HCT116 (cell line): Measurements from ENCODE around the gene TGFBR3. TPM values are rescaled to one million over a fixed set of nuclear protein-coding genes. Genes with fewer than 3 reads are reported as not detected.

Source experiments
- ATAC-seq: fragments of 200-7000 bp; cut with Tn5 transposase; 2 replicates; pipeline ENCODE4 v1.9.1; 2020; ENCODE audit warnings: mild to moderate bottlenecking, moderate library complexity
- BruUV-seq: library from RNA; stranded (reverse); fragments of 400-500 nt; replicated peaks from 2 replicates; lab custom pipeline; 2021; lab: Mats Ljungman, UMichigan
- CTCF ChIA-PET: fragments of 300-600 bp; sonication (Branson Sonifier 250); formaldehyde crosslinking; loops from one replicate; lab custom pipeline; 2021; ENCODE audit warnings: antibody characterized with exemption; lab: Charles Lee
- POLR2A ChIA-PET: fragments of 300-600, 350-600 bp; sonication (Branson Sonifier 250); formaldehyde crosslinking; loops from one replicate; lab custom pipeline; 2021; ENCODE audit warnings: antibody characterized with exemption; lab: Charles Lee
- RAD21 ChIA-PET, 2 experiments: fragments of 300-600 bp; sonication (Branson Sonifier 250); formaldehyde crosslinking; loops; one replicate each; lab custom pipeline; 2023; ENCODE audit warnings: low total read pairs in 2 of 2; ENCODE audit not compliant: uncharacterized antibody in 2 of 2, unreplicated experiment in 2 of 2, low non-redundant PET in 1 of 2; lab: Charles Lee
- DNase-seq: peaks from one replicate; pipeline ENCODE4 v3.0.0-alpha.2; 2010; ENCODE audit warnings: low read depth, low spot score
- H2AFZ ChIP-seq: fragments of 200-600 bp; shearing (Covaris generic), sonication (generic); 2 replicates; pipeline ENCODE4 v1.6.1; 2017; ENCODE audit warnings: low read depth, mixed run types, mixed read lengths, antibody characterized with exemption, low read length; ENCODE audit not compliant: poor library complexity, severe bottlenecking
- H3K27ac ChIP-seq: 2 replicates; pipeline ENCODE4 v1.5.1; 2012; ENCODE audit warnings: low read depth, low read length
- H3K27me3 ChIP-seq: fragments of 200-600 bp; sonication (generic); 2 replicates; pipeline ENCODE4 v1.6.1; 2016; ENCODE audit warnings: mixed run types, low read length, mixed read lengths; ENCODE audit not compliant: insufficient read depth
- H3K36me3 ChIP-seq, 2 experiments: fragments of 200-500 bp in 1 of 2; fragments of 200-600 bp in 1 of 2; sonication (Bioruptor generic) in 1 of 2; sonication (generic) in 1 of 2; 2 replicates each; pipeline versions ENCODE4 v1.5.1 to v1.6.1; 2014 to 2016; ENCODE audit warnings: low read length in 2 of 2, inconsistent platforms in 1 of 2, mixed read lengths in 1 of 2, mixed run types in 1 of 2; ENCODE audit not compliant: insufficient read depth in 2 of 2, control insufficient read depth in 1 of 2
- H3K4me1 ChIP-seq, 2 experiments: fragments of 200-600 bp in 1 of 2; sonication (generic) in 1 of 2; 2 replicates each; pipeline versions ENCODE4 v1.5.1 to v1.6.1; 2012 to 2017; ENCODE audit warnings: low read length in 2 of 2, inconsistent platforms in 1 of 2, mild to moderate bottlenecking in 1 of 2, mixed read lengths in 1 of 2, mixed run types in 1 of 2, moderate library complexity in 1 of 2; ENCODE audit not compliant: insufficient read depth in 2 of 2, control insufficient read depth in 1 of 2
- H3K4me2 ChIP-seq: fragments of 200-600 bp; sonication (generic); 2 replicates; pipeline ENCODE4 v1.6.1; 2017; ENCODE audit warnings: mixed run types, low read length, mixed read lengths
- H3K4me3 ChIP-seq, 2 experiments: fragments of 200-600 bp in 1 of 2; sonication (generic) in 1 of 2; replicated peaks in 1 of 2; 2 replicates each; pipeline ENCODE4 v1.5.1; 2011 to 2016; ENCODE audit warnings: low read length in 2 of 2, control low read depth in 1 of 2, low read depth in 1 of 2, mild to moderate bottlenecking in 1 of 2, mixed read lengths in 1 of 2, mixed run types in 1 of 2
- H3K79me2 ChIP-seq: fragments of 200-600 bp; sonication (generic); 2 replicates; pipeline ENCODE4 v1.6.1; 2017; ENCODE audit warnings: mild to moderate bottlenecking, mixed run types, low read length, moderate library complexity, mixed read lengths; ENCODE audit not compliant: insufficient read depth
- H3K9ac ChIP-seq: fragments of 200-600 bp; sonication (generic); 2 replicates; pipeline ENCODE4 v1.6.1; 2016; ENCODE audit warnings: low read length, mixed read lengths
- H3K9me2 ChIP-seq: fragments of 200-600 bp; sonication (generic), shearing (Covaris generic); 2 replicates; pipeline ENCODE4 v1.6.1; 2017; ENCODE audit warnings: mixed run types, mild to moderate bottlenecking, moderate library complexity; ENCODE audit not compliant: insufficient read depth
- H3K9me3 ChIP-seq, 2 experiments: fragments of 200-500 bp in 1 of 2; fragments of 200-600 bp in 1 of 2; sonication (Bioruptor generic) in 1 of 2; sonication (generic) in 1 of 2; 2 replicates each; pipeline ENCODE4 v1.6.1; 2014 to 2017; ENCODE audit warnings: low read length in 2 of 2, mixed read lengths in 2 of 2, inconsistent platforms in 1 of 2, low read depth in 1 of 2, mild to moderate bottlenecking in 1 of 2, mixed run types in 1 of 2, moderate library complexity in 1 of 2; ENCODE audit not compliant: control insufficient read depth in 1 of 2, insufficient read depth in 1 of 2
- H4K20me1 ChIP-seq: fragments of 200-600 bp; sonication (generic), shearing (Covaris generic); 2 replicates; pipeline ENCODE4 v1.6.1; 2017; ENCODE audit warnings: mixed run types, mild to moderate bottlenecking, moderate library complexity; ENCODE audit not compliant: insufficient read depth
- EGR1 ChIP-seq: IDR thresholded peaks from 2 replicates; pipeline ENCODE4 v1.6.1; 2012; ENCODE audit warnings: low read depth
- EZH2 ChIP-seq: fragments of 200-600 bp; sonication (generic); IDR thresholded peaks from 2 replicates; pipeline ENCODE4 v1.6.1; 2017; ENCODE audit warnings: antibody characterized with exemption, mixed run types
- FOSL1 ChIP-seq: IDR thresholded peaks from 2 replicates; pipeline ENCODE4 v1.6.1; 2012; ENCODE audit warnings: low read depth
- POLR2AphosphoS5 ChIP-seq: IDR thresholded peaks from 2 replicates; pipeline ENCODE4 v1.6.1; 2011; ENCODE audit warnings: mild to moderate bottlenecking, low read depth, low read length, moderate library complexity
- SRF ChIP-seq: IDR thresholded peaks from 2 replicates; pipeline ENCODE4 v1.6.1; 2012; ENCODE audit warnings: low read depth
- TCF7L2 ChIP-seq: IDR thresholded peaks from 2 replicates; pipeline ENCODE4 v1.7.0; 2011; ENCODE audit warnings: borderline replicate concordance, inconsistent platforms; ENCODE audit not compliant: insufficient read depth, insufficient read length; ENCODE audit errors: extremely low read depth
- YY1 ChIP-seq: IDR thresholded peaks from 2 replicates; pipeline ENCODE4 v1.6.1; 2011; ENCODE audit warnings: low read length, low read depth, moderate library complexity, mild to moderate bottlenecking; ENCODE audit not compliant: insufficient replicate concordance; ENCODE audit errors: extremely low read depth
- ZNF274 ChIP-seq: fragments of 200-500 bp; sonication (Bioruptor generic); IDR thresholded peaks from 2 replicates; pipeline ENCODE4 v1.6.1; 2014; ENCODE audit warnings: mild to moderate bottlenecking, low read depth, low read length, inconsistent platforms
- intact Hi-C: fragments of 100-400 bp; cut with micrococcal nuclease; formaldehyde crosslinking; loops from 2 replicates; pipeline ENCODE4 v1.10.0; 2022
- total RNA-seq: library from RNA; stranded (reverse); gene quantifications from one replicate; pipeline ENCODE4 v1.2.1, GENCODE V29; 2021; ENCODE audit not compliant: unreplicated experiment
- TF ChIP-seq, protein P1 (sequence below): IDR thresholded peaks from 2 replicates; pipeline ENCODE4 v1.6.1; 2012

TGFBR3 gene
- total RNA-seq, 1 experiment from 2014 or later, result 7.1 TPM

DNA sequence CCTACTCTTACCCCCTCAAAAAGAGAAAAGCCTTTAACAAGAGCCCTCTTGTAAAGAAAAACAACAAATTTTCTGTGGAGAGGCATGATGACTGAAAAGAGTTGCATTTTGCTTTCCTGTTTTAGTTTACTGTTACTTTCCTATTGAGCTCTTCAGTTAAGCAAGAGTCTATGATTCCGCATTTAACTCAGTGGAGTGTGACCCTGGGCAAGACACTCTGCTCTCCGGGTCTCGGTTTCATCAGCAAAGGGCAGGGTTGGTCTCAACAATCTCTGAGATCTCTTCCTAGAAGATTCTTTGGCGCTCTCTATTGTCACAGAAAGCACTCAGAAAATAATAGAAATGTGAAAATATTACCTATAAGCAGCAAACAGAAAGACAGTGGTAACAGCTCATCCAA, 175.7 kb downstream of the TGFBR3 start:
- no peak for ATAC-seq
- no peak overlapping the region for H3K9ac ChIP-seq
- no peak overlapping the region for H3K4me2 ChIP-seq
- ChIA-PET CTCF (no interaction called here), POLR2A (no interaction called here), RAD21 (no interaction called here)
- no TSS peak for BruUV-seq
- no peak overlapping the region for H3K4me3 ChIP-seq
- H3K79me2 ChIP-seq, result no peaks in the 10 kb centered on the region
- no peak overlapping the region for H3K27ac ChIP-seq
- H3K9me2 ChIP-seq, result no peaks in the 10 kb centered on the region
- no peaks in the 10 kb centered on the region for H3K9me3 ChIP-seq
- H2AFZ ChIP-seq, result no peak overlapping the region
- H3K4me1 ChIP-seq, result no peaks in the 10 kb centered on the region
- H3K27me3 ChIP-seq, result no peaks in the 10 kb centered on the region
- intact Hi-C loops, result no loop called here
- no peak for TF ChIP-seq EGR1
- TF ChIP-seq POLR2AphosphoS5, result no peak
- TF ChIP-seq EZH2, result no peak
- H3K36me3 ChIP-seq, result no peaks in the 10 kb centered on the region
- no peak for DNase-seq
- no peaks in the 10 kb centered on the region for H4K20me1 ChIP-seq

DNA sequence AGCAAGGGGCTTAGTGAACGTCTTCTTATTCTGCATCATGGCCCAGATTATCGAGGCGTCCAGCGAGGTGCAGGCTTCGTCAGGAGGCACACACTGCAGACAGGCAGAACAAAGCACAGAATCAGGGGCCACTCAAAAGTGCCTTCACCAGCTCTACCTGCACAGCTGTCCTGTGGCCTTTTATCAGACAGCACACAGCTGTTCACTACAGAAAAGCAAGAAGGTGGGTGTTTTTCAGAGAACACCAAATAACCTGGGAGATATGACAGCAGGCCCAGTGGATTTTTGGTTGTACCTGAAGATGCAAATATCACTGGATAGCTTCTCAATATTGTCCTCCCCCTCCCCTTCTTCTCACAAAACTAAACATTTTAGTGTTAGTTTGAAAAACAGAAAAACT, 177.3 kb downstream of the TGFBR3 start:
- intact Hi-C loops, result no loop called here
- H3K9me2 ChIP-seq, result no peaks in the 10 kb centered on the region
- no peak overlapping the region for H3K4me2 ChIP-seq
- ChIA-PET POLR2A (no interaction called here), RAD21 (no interaction called here), CTCF (no interaction called here)
- H3K79me2 ChIP-seq, result no peaks in the 10 kb centered on the region
- no peak overlapping the region for H3K4me3 ChIP-seq
- H3K9me3 ChIP-seq, result no peaks in the 10 kb centered on the region
- TF ChIP-seq FOSL1 (no peak), TCF7L2 (no peak), YY1 (no peak), ZNF274 (no peak), SRF (no peak)
- TF ChIP-seq, protein P1, sequence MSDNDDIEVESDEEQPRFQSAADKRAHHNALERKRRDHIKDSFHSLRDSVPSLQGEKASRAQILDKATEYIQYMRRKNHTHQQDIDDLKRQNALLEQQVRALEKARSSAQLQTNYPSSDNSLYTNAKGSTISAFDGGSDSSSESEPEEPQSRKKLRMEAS, result no peak
- no TSS peak for BruUV-seq
- no peaks in the 10 kb centered on the region for H3K36me3 ChIP-seq
- H4K20me1 ChIP-seq, result no peaks in the 10 kb centered on the region
- H3K27ac ChIP-seq, result no peak overlapping the region
- DNase-seq, result no peak
- H3K27me3 ChIP-seq, result no peaks in the 10 kb centered on the region
- no peaks in the 10 kb centered on the region for H3K4me1 ChIP-seq
- H3K9ac ChIP-seq, result no peak overlapping the region
- no peak for ATAC-seq
- no peak overlapping the region for H2AFZ ChIP-seq
